ENCODE results near the gene ENAH. TPM values are rescaled to one million over a fixed set of nuclear protein-coding genes. Genes with fewer than 3 reads are reported as not detected.

Gene ENAH
- total RNA-seq, 1 donor from 2014 or later: 749 TPM

GRCh38 chr1:225670806-225671733 lies 18.1 kb upstream of the ENAH start:
- Mint-ChIP-seq H3K27ac (ENCODE audit: unreplicated experiment) (peak overlapping the region; percentile 56), H3K4me3 (ENCODE audit: unreplicated experiment) (no peak overlapping the region), H3K4me1 (ENCODE audit: low read depth, unreplicated experiment) (peaks cover 13% of the 10 kb centered on the region), H3K36me3 (ENCODE audit: low read depth, unreplicated experiment) (no peaks in the 10 kb centered on the region), H3K27me3 (ENCODE audit: low read depth, unreplicated experiment) (peaks cover 5% of the 10 kb centered on the region), H3K9me3 (ENCODE audit: unreplicated experiment) (no peaks in the 10 kb centered on the region)
- Histone ChIP-seq H4K20me1 (ENCODE audit: insufficient read depth, low read length) (no peaks in the 10 kb centered on the region), H2AFZ (ENCODE audit: low read depth, low read length) (no peak overlapping the region), H3K4me1 (ENCODE audit: insufficient read depth, low read length) (peaks cover 5% of the 10 kb centered on the region), H3K27ac (ENCODE audit: low read depth, low read length) (no peak overlapping the region), H3K4me2 (ENCODE audit: low read length) (no peak overlapping the region), H3K4me3 (ENCODE audit: insufficient read depth, low read depth, low read length) (no peak overlapping the region), H3K79me2 (ENCODE audit: insufficient read depth, low read length) (no peaks in the 10 kb centered on the region), H3K36me3 (ENCODE audit: insufficient read depth, low read length) (no peaks in the 10 kb centered on the region), H3K9ac (ENCODE audit: low read length) (no peak overlapping the region), H3K9me3 (ENCODE audit: insufficient read depth, low read depth, low read length) (no peaks in the 10 kb centered on the region), H3K27me3 (ENCODE audit: insufficient read depth, low read length) (no peaks in the 10 kb centered on the region)
- DNase-seq (ENCODE audit: low read depth) (peak; percentile 43), FAIRE-seq (no peak)
- TF ChIP-seq CTCF (IDR thresholded peaks at IDR 0.05; ENCODE audit: insufficient read depth, low read depth, low read length): no peak
- TF ChIP-seq EZH2 (IDR thresholded peaks at IDR 0.05; ENCODE audit: insufficient read depth, low read length): no peak

- no peaks in the 10 kb centered on the region for H3K9me3 ChIP-seq (ENCODE audit: insufficient read depth, low read depth, low read length)
- H3K4me3 Mint-ChIP-seq (ENCODE audit: unreplicated experiment): no peak overlapping the region
- no peaks in the 10 kb centered on the region for H3K79me2 ChIP-seq (ENCODE audit: insufficient read depth, low read length)
- H3K4me1 Mint-ChIP-seq (ENCODE audit: low read depth, unreplicated experiment): peaks cover 14% of the 10 kb centered on the region
- no peak overlapping the region for H2AFZ ChIP-seq (ENCODE audit: low read depth, low read length)
- no peaks in the 10 kb centered on the region for H3K27me3 ChIP-seq (ENCODE audit: insufficient read depth, low read length)
- TF ChIP-seq CTCF (IDR thresholded peaks at IDR 0.05; ENCODE audit: insufficient read depth, low read depth, low read length) (no peak), EZH2 (IDR thresholded peaks at IDR 0.05; ENCODE audit: insufficient read depth, low read length) (no peak)
- peaks cover 5% of the 10 kb centered on the region for H3K4me1 ChIP-seq (ENCODE audit: insufficient read depth, low read length)
- H3K27ac Mint-ChIP-seq (ENCODE audit: unreplicated experiment): no peak overlapping the region
- H3K9ac ChIP-seq (ENCODE audit: low read length): no peak overlapping the region
- FAIRE-seq (no peak), DNase-seq (ENCODE audit: low read depth) (peak; percentile 59)
- H3K36me3 ChIP-seq (ENCODE audit: insufficient read depth, low read length): no peaks in the 10 kb centered on the region
- H3K4me2 ChIP-seq (ENCODE audit: low read length): no peak overlapping the region
- no peak overlapping the region for H3K4me3 ChIP-seq (ENCODE audit: insufficient read depth, low read depth, low read length)
- no peaks in the 10 kb centered on the region for H3K36me3 Mint-ChIP-seq (ENCODE audit: low read depth, unreplicated experiment)
- no peaks in the 10 kb centered on the region for H3K27me3 Mint-ChIP-seq (ENCODE audit: low read depth, unreplicated experiment)
- no peaks in the 10 kb centered on the region for H3K9me3 Mint-ChIP-seq (ENCODE audit: unreplicated experiment)
- no peaks in the 10 kb centered on the region for H4K20me1 ChIP-seq (ENCODE audit: insufficient read depth, low read length)
- H3K27ac ChIP-seq (ENCODE audit: low read depth, low read length): no peak overlapping the region
Measured at GRCh38 chr1:225670356-225670755, 17.4 kb upstream of the ENAH start.

GRCh38 chr1:225668222-225668621 lies 15.3 kb upstream of the ENAH start:
- H2AFZ ChIP-seq (ENCODE audit: low read depth, low read length): no peak overlapping the region
- H3K27me3 Mint-ChIP-seq (ENCODE audit: low read depth, unreplicated experiment): no peaks in the 10 kb centered on the region
- H3K36me3 ChIP-seq (ENCODE audit: insufficient read depth, low read length): no peaks in the 10 kb centered on the region
- H3K27ac ChIP-seq (ENCODE audit: low read depth, low read length): no peak overlapping the region
- no peaks in the 10 kb centered on the region for H3K27me3 ChIP-seq (ENCODE audit: insufficient read depth, low read length)
- FAIRE-seq (no peak), DNase-seq (ENCODE audit: low read depth) (no peak)
- H3K4me3 ChIP-seq (ENCODE audit: insufficient read depth, low read depth, low read length): no peak overlapping the region
- no peaks in the 10 kb centered on the region for H3K79me2 ChIP-seq (ENCODE audit: insufficient read depth, low read length)
- H3K9me3 ChIP-seq (ENCODE audit: insufficient read depth, low read depth, low read length): no peaks in the 10 kb centered on the region
- TF ChIP-seq EZH2 (IDR thresholded peaks at IDR 0.05; ENCODE audit: insufficient read depth, low read length) (no peak), CTCF (IDR thresholded peaks at IDR 0.05; ENCODE audit: insufficient read depth, low read depth, low read length) (no peak)
- H3K4me3 Mint-ChIP-seq (ENCODE audit: unreplicated experiment): no peak overlapping the region
- peaks cover 12% of the 10 kb centered on the region for H3K4me1 Mint-ChIP-seq (ENCODE audit: low read depth, unreplicated experiment)
- H4K20me1 ChIP-seq (ENCODE audit: insufficient read depth, low read length): no peaks in the 10 kb centered on the region
- H3K4me2 ChIP-seq (ENCODE audit: low read length): no peak overlapping the region
- no peak overlapping the region for H3K27ac Mint-ChIP-seq (ENCODE audit: unreplicated experiment)
- H3K9me3 Mint-ChIP-seq (ENCODE audit: unreplicated experiment): peaks cover 2% of the 10 kb centered on the region
- no peak overlapping the region for H3K9ac ChIP-seq (ENCODE audit: low read length)
- H3K36me3 Mint-ChIP-seq (ENCODE audit: low read depth, unreplicated experiment): no peaks in the 10 kb centered on the region
- peaks cover 5% of the 10 kb centered on the region for H3K4me1 ChIP-seq (ENCODE audit: insufficient read depth, low read length)
